ENCODE results near the gene ORAI3.

The ORAI3 gene

DNA sequence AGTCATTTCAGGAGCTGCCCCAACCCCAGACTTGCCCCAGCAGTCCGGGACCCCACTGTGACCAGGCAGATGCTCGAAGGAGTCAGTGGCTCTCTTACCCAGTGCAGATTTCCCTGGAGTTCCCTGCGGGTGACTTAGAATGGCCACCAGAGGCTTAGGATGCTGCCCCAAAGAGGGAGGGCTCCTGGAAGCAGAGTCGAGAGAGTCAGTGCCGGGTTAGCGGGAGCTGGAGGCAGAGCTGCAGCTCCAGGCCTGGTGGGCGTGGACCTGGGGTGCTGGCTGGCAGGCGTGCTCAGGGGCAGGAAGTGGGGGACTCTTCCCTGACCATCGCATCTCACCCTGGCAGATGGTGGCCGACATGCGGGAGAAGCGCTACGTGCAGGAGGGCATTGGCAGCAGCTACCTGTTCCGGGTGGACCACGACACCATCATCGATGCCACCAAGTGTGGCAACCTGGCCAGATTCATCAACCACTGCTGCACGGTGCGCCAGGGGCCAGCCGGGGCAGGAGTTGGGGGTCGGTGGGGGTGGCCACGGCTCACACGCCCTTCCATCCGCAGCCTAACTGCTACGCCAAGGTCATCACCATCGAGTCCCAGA is 34.5 kb downstream of the ORAI3 start:
- no peak overlapping the region for H3K27ac ChIP-seq (ENCODE audit: low read depth, low read length)
- H3K36me3 ChIP-seq (ENCODE audit: insufficient read depth, low read length), result peaks cover 3% of the 10 kb centered on the region; the same call in 1 of the 2 replicates
- H3K27me3 ChIP-seq (ENCODE audit: insufficient read depth, low read length), result no peaks in the 10 kb centered on the region
- H3K4me3 ChIP-seq (ENCODE audit: low read depth, low read length), result no peak overlapping the region
- H2AFZ ChIP-seq (ENCODE audit: low read length, unreplicated experiment), result no peak overlapping the region
- H3K79me2 ChIP-seq (ENCODE audit: control insufficient read depth, insufficient read depth, low read length, unreplicated experiment), result no peaks in the 10 kb centered on the region
- H3K4me1 ChIP-seq (ENCODE audit: control insufficient read depth, insufficient read depth, low read length, unreplicated experiment), result peaks cover 21% of the 10 kb centered on the region

DNA sequence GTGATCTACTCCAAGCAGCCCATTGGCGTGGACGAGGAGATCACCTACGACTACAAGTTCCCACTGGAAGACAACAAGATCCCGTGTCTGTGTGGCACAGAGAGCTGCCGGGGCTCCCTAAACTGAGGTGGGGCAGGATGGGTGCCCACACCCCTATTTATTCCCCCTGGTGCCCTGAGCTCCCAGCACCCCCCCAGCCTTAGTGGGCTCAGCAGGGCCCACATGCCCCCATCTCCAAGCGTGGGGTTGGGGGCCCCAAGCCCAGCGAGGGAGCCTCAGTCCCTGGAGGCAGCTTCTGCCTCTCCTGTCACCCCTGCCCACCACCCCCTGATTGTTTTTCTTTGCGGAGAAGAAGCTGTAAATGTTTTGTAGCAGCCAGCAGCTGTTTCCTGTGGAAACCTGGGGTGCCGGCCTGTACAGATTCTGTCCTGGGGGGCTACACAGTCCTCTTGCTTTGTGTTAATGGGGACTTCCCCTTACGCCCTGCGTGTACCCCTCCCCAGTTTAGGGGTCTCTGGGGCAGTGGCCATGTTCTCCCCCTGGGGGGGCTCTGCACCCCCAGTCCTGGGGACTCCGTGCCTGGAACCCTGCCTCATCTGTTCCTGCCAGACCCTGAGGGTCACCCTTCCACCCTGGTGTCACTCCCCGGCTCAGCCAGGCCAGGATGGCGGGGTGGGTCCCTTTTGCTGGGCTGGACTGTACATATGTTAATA is 35.2 kb downstream of the ORAI3 start:
- Histone ChIP-seq H3K36me3 (ENCODE audit: insufficient read depth, low read length) (no peaks in the 10 kb centered on the region; the same call in 1 of the 2 replicates), H3K4me3 (ENCODE audit: low read depth, low read length) (no peak overlapping the region), H3K79me2 (ENCODE audit: control insufficient read depth, insufficient read depth, low read length, unreplicated experiment) (no peaks in the 10 kb centered on the region), H3K4me1 (ENCODE audit: control insufficient read depth, insufficient read depth, low read length, unreplicated experiment) (peaks cover 21% of the 10 kb centered on the region), H3K27ac (ENCODE audit: low read depth, low read length) (no peak overlapping the region), H3K27me3 (ENCODE audit: insufficient read depth, low read length) (no peaks in the 10 kb centered on the region), H2AFZ (ENCODE audit: low read length, unreplicated experiment) (no peak overlapping the region)

DNA sequence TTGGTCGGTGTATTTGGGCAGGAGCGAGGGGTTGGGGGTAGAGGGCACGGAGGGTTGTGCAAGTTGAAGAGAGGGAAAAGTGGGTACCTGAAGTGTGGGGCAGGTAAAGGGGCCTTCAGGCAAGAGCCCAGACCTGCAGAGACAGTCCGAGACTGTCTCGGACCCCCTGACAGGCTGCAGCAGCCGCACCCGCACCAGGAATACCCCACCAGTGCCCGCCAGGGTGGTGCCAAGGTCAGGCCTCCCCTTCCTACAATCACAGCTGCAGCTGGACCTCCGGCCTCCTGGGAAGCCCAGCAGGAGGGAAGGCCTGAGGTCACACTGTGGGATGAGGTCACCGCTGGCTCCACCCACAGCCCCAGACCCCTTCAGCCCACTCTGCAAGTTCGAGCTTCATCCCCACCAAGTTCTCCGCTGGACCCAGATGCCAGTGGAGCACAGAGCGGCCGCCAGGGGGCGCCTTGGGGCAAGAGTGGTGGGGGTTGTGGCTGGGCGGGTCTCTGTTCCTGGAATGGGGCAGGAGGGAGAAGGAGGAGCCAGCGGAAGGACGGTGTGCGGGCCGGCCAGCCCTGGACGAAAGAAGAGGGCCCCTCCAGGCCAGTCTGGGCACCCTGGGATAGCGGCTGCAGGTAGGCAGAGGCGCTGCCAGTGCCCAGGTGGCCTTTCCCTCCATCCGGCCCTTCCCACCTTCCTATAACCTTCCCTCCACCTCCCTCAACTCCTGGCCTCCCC is 36.0 kb downstream of the ORAI3 start, which contains the start of gene HSD3B7:
TSS of gene HSD3B7 (plus strand) at position 539 of the 732 bp plus-strand sequence. CDS start 452 bp downstream, outside the sequence.
- no peak within 1 kb of the TSS for H3K27ac ChIP-seq (ENCODE audit: low read depth, low read length)
- no peak within 1 kb of the TSS for H2AFZ ChIP-seq (ENCODE audit: low read length, unreplicated experiment)
- no peaks in the 10 kb centered on the region for H3K79me2 ChIP-seq (ENCODE audit: control insufficient read depth, insufficient read depth, low read length, unreplicated experiment)
- H3K36me3 ChIP-seq (ENCODE audit: insufficient read depth, low read length), result no peaks in the 10 kb centered on the region; the same call in 1 of the 2 replicates
- peaks cover 21% of the 10 kb centered on the region for H3K4me1 ChIP-seq (ENCODE audit: control insufficient read depth, insufficient read depth, low read length, unreplicated experiment)
- peak within 1 kb of the TSS; percentile 60 for H3K4me3 ChIP-seq (ENCODE audit: low read depth, low read length)
- H3K27me3 ChIP-seq (ENCODE audit: insufficient read depth, low read length), result no peaks in the 10 kb centered on the region

DNA sequence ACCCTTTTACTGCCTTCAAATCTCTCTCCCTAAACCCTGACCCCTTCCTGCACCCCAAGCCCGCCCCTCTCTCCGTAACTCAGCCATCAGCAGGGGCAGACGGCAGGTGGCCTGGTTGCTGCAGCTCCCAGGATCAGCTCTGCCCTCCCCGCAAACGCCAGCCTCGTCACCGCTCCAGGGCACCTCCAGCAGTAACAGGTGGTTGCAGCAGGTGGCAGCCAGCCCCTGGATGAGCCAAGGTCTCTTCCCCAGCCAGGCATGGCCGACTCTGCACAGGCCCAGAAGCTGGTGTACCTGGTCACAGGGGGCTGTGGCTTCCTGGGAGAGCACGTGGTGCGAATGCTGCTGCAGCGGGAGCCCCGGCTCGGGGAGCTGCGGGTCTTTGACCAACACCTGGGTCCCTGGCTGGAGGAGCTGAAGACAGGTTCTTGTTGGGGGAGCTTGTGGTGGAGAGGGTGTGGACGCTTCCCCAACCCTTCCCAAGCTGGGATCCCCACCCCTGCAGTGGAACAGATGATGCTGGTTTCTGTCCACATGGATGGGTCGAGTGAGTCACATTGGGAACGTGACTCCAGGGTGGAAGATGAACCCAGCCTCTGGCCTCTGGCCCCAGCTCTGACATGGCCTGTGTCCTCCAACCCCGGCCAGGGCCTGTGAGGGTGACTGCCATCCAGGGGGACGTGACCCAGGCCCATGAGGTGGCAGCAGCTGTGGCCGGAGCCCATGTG is 36.7 kb downstream of the ORAI3 start:
- Histone ChIP-seq H3K79me2 (ENCODE audit: control insufficient read depth, insufficient read depth, low read length, unreplicated experiment) (no peaks in the 10 kb centered on the region), H2AFZ (ENCODE audit: low read length, unreplicated experiment) (no peak overlapping the region), H3K36me3 (ENCODE audit: insufficient read depth, low read length) (no peaks in the 10 kb centered on the region; the same call in 1 of the 2 replicates), H3K27ac (ENCODE audit: low read depth, low read length) (no peak overlapping the region), H3K27me3 (ENCODE audit: insufficient read depth, low read length) (no peaks in the 10 kb centered on the region), H3K4me3 (ENCODE audit: low read depth, low read length) (peak overlapping the region; percentile 60), H3K4me1 (ENCODE audit: control insufficient read depth, insufficient read depth, low read length, unreplicated experiment) (peaks cover 21% of the 10 kb centered on the region)

DNA sequence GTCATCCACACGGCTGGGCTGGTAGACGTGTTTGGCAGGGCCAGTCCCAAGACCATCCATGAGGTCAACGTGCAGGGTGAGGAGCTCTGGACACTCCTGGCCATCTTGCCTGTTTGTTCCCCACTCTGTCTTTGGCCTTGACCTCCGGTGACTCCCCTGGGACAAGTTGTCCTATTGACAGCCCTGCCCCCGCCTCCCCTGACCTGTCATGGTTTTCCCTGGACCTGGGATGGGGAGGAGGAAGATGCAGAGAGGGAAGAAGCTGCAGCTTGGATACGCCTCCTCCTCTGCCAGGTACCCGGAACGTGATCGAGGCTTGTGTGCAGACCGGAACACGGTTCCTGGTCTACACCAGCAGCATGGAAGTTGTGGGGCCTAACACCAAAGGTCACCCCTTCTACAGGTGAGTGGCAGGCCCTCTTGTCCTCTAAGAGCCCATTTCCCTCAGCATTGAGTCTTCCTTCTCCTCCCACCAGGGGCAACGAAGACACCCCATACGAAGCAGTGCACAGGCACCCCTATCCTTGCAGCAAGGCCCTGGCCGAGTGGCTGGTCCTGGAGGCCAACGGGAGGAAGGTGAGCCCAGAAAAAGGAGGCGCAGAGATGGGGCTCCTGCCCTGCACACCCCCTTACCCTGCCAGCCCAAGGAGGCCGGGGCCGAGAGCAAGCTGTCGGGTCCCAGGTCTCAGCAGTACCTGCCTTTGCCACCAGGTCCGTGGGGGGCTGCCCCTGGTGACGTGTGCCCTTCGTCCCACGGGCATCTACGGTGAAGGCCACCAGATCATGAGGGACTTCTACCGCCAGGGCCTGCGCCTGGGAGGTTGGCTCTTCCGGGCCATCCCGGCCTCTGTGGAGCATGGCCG is 37.5 kb downstream of the ORAI3 start:
- no peak overlapping the region for H2AFZ ChIP-seq (ENCODE audit: low read length, unreplicated experiment)
- no peaks in the 10 kb centered on the region; the same call in 1 of the 2 replicates for H3K36me3 ChIP-seq (ENCODE audit: insufficient read depth, low read length)
- no peak overlapping the region for H3K27ac ChIP-seq (ENCODE audit: low read depth, low read length)

DNA sequence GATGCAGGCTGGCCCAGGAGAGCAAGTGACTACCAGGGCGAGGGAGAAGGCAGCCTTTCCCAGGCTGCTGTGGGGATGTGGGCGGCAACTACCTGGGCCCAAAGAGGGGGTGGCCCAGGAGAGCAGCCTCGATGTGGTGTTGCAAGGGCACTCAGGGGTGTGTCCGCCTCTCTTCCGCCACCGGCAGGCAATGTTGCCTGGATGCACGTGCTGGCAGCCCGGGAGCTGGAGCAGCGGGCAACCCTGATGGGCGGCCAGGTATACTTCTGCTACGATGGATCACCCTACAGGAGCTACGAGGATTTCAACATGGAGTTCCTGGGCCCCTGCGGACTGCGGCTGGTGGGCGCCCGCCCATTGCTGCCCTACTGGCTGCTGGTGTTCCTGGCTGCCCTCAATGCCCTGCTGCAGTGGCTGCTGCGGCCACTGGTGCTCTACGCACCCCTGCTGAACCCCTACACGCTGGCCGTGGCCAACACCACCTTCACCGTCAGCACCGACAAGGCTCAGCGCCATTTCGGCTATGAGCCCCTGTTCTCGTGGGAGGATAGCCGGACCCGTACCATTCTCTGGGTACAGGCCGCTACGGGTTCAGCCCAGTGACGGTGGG is 38.8 kb downstream of the ORAI3 start:
- Histone ChIP-seq H3K4me1 (ENCODE audit: control insufficient read depth, insufficient read depth, low read length, unreplicated experiment) (peaks cover 18% of the 10 kb centered on the region), H3K79me2 (ENCODE audit: control insufficient read depth, insufficient read depth, low read length, unreplicated experiment) (no peaks in the 10 kb centered on the region), H3K27me3 (ENCODE audit: insufficient read depth, low read length) (no peaks in the 10 kb centered on the region), H3K4me3 (ENCODE audit: low read depth, low read length) (no peak overlapping the region), H3K36me3 (ENCODE audit: insufficient read depth, low read length) (no peaks in the 10 kb centered on the region; the same call in 1 of the 2 replicates), H3K27ac (ENCODE audit: low read depth, low read length) (no peak overlapping the region), H2AFZ (ENCODE audit: low read length, unreplicated experiment) (no peak overlapping the region)

More for the DNA sequence above, 37.5 kb downstream of the ORAI3 start:
- Histone ChIP-seq H3K79me2 (ENCODE audit: control insufficient read depth, insufficient read depth, low read length, unreplicated experiment) (no peaks in the 10 kb centered on the region), H3K4me3 (ENCODE audit: low read depth, low read length) (no peak overlapping the region), H3K27me3 (ENCODE audit: insufficient read depth, low read length) (no peaks in the 10 kb centered on the region), H3K4me1 (ENCODE audit: control insufficient read depth, insufficient read depth, low read length, unreplicated experiment) (peaks cover 21% of the 10 kb centered on the region)

DNA sequence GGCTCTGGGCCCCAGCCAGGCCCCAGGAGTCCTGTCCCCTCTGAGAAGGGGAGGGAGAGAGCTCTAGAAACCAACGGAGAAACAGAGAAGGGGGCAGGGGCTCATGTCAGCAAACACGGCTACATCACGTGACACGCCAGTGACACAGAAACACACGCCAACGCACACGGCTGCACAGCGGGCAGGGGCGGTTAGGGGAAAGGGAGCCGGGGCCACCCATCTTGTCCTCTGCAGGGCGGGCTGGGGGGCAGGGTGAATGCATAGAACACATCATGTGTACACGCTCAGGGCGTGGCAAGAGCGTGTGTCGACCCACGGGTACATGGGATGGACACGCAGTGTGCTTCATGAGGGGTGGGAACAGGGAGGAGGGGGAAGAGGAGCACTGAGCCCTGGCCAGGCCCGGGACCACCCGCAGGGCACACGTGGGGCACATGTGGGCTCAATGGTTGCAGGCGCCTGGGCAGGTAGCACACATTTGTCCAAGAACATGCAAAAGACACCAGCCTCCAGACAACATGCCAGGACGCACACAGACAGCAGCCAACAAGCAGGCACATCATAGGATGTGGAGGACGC is 40.7 kb downstream of the ORAI3 start:
- Histone ChIP-seq H3K36me3 (ENCODE audit: insufficient read depth, low read length) (no peaks in the 10 kb centered on the region), H3K27ac (ENCODE audit: low read depth, low read length) (no peak overlapping the region), H3K79me2 (ENCODE audit: control insufficient read depth, insufficient read depth, low read length, unreplicated experiment) (no peaks in the 10 kb centered on the region), H3K4me3 (ENCODE audit: low read depth, low read length) (no peak overlapping the region), H2AFZ (ENCODE audit: low read length, unreplicated experiment) (no peak overlapping the region), H3K4me1 (ENCODE audit: control insufficient read depth, insufficient read depth, low read length, unreplicated experiment) (peaks cover 11% of the 10 kb centered on the region), H3K27me3 (ENCODE audit: insufficient read depth, low read length) (no peaks in the 10 kb centered on the region)

DNA sequence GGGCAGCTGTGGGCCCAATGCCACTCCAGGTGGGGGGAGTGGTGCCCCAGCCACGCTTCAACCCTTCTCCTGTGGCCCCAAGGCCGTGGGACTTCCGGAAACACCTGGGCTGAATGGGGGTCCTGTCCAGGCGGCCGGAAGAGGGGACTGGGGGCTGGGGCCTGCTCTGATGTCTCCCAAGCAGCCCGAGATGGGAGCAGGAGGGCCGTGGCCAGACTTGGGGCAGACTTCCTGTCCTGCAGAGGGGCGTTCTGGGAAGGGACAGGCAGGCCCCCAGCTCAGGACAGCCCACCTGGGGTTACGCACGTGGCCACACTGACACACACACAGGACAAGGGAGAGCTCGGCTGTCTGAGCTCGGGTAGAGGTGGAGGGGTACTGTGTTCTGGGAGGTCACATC is 41.2 kb downstream of the ORAI3 start:
- Histone ChIP-seq H3K27ac (ENCODE audit: low read depth, low read length) (no peak overlapping the region), H3K79me2 (ENCODE audit: control insufficient read depth, insufficient read depth, low read length, unreplicated experiment) (no peaks in the 10 kb centered on the region), H3K4me3 (ENCODE audit: low read depth, low read length) (no peak overlapping the region), H3K27me3 (ENCODE audit: insufficient read depth, low read length) (no peaks in the 10 kb centered on the region), H3K4me1 (ENCODE audit: control insufficient read depth, insufficient read depth, low read length, unreplicated experiment) (peaks cover 10% of the 10 kb centered on the region), H3K36me3 (ENCODE audit: insufficient read depth, low read length) (no peaks in the 10 kb centered on the region), H2AFZ (ENCODE audit: low read length, unreplicated experiment) (no peak overlapping the region)

DNA sequence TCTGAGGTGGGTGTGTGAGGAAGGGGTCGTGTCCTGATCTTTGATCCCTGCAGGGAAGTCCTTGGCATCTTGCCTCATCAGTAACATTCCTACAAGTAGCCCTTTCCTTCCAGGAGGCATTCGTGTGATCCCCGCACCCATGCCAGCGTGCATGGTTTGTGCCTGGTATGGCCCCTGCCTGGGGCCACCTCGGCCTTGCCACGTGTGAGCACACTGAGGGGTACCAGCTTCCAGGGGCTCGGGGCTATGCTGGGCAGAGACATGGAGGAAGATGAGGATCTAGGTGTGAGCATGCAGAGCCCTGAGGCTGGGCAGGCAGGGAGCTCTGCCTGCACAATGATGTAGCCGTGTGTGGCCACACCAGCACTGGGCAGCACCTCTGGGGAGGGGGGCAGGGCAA is 42.2 kb downstream of the ORAI3 start:
- Histone ChIP-seq H3K27me3 (ENCODE audit: insufficient read depth, low read length) (no peaks in the 10 kb centered on the region), H3K4me1 (ENCODE audit: control insufficient read depth, insufficient read depth, low read length, unreplicated experiment) (peaks cover under 1% of the 10 kb centered on the region), H3K36me3 (ENCODE audit: insufficient read depth, low read length) (no peaks in the 10 kb centered on the region), H3K27ac (ENCODE audit: low read depth, low read length) (no peak overlapping the region), H3K4me3 (ENCODE audit: low read depth, low read length) (no peak overlapping the region), H3K79me2 (ENCODE audit: control insufficient read depth, insufficient read depth, low read length, unreplicated experiment) (no peaks in the 10 kb centered on the region), H2AFZ (ENCODE audit: low read length, unreplicated experiment) (no peak overlapping the region)

Data from ACC112 (cell line).